Activated gamma-delta T cell treated with anti-CD3 and anti-CD28 coated beads, Interleukin-2, amount 50 U/mL, for 16 hours (primary cell): ENCODE results near the gene NLRC3.

Source experiments
- DNase-seq: peaks from one replicate; pipeline ENCODE4 v3.0.0-alpha.2; 2020; ENCODE audit warnings: low read depth

The NLRC3 gene

GRCh38 chr16:3598236-3598635 lies 21.0 kb upstream of the NLRC3 start:
- no peak for DNase-seq

GRCh38 chr16:3597676-3598075 lies 20.5 kb upstream of the NLRC3 start:
- no peak for DNase-seq

- no peak for DNase-seq
These were observed 20.0 kb upstream of the NLRC3 start for GRCh38 chr16:3597226-3597625.

- DNase-seq: no peak
These were observed 19.1 kb upstream of the NLRC3 start for GRCh38 chr16:3596101-3596861.

GRCh38 chr16:3595521-3596021 lies 18.4 kb upstream of the NLRC3 start:
- no peak for DNase-seq

- DNase-seq: no peak
These were observed 17.9 kb upstream of the NLRC3 start for GRCh38 chr16:3595110-3595486.

GRCh38 chr16:3594316-3595109 lies 17.3 kb upstream of the NLRC3 start:
- DNase-seq: no peak

- no peak for DNase-seq
These were observed 15.4 kb upstream of the NLRC3 start for GRCh38 chr16:3592559-3592958.

GRCh38 chr16:3591991-3592390 lies 14.8 kb upstream of the NLRC3 start:
- no peak for DNase-seq

- no peak for DNase-seq
These were observed 14.2 kb upstream of the NLRC3 start for GRCh38 chr16:3591436-3591803.

GRCh38 chr16:3590736-3591435 lies 13.7 kb upstream of the NLRC3 start:
- no peak for DNase-seq

GRCh38 chr16:3589991-3590701 lies 12.9 kb upstream of the NLRC3 start:
- DNase-seq: no peak

- DNase-seq: no peak
These were observed 12.3 kb upstream of the NLRC3 start for GRCh38 chr16:3589441-3589921.

- DNase-seq: no peak
These were observed 11.8 kb upstream of the NLRC3 start for GRCh38 chr16:3589001-3589400.

GRCh38 chr16:3587547-3588110 lies 10.4 kb upstream of the NLRC3 start:
- DNase-seq: no peak

GRCh38 chr16:3584412-3584811 lies 7.2 kb upstream of the NLRC3 start:
- DNase-seq: no peak

GRCh38 chr16:3583303-3584038 lies 6.3 kb upstream of the NLRC3 start:
- DNase-seq: no peak

- no peak for DNase-seq
These were observed 5.3 kb upstream of the NLRC3 start for GRCh38 chr16:3582276-3583165.

- no peak for DNase-seq
These were observed 4.2 kb upstream of the NLRC3 start for GRCh38 chr16:3581392-3581791.

- DNase-seq: no peak
These were observed 3.5 kb upstream of the NLRC3 start for GRCh38 chr16:3580686-3581085.
